ENCODE data around the gene SIGLEC14.

- no peak for TF ChIP-seq POLR2A (IDR thresholded peaks at IDR 0.05)
- TF ChIP-seq, protein P1, sequence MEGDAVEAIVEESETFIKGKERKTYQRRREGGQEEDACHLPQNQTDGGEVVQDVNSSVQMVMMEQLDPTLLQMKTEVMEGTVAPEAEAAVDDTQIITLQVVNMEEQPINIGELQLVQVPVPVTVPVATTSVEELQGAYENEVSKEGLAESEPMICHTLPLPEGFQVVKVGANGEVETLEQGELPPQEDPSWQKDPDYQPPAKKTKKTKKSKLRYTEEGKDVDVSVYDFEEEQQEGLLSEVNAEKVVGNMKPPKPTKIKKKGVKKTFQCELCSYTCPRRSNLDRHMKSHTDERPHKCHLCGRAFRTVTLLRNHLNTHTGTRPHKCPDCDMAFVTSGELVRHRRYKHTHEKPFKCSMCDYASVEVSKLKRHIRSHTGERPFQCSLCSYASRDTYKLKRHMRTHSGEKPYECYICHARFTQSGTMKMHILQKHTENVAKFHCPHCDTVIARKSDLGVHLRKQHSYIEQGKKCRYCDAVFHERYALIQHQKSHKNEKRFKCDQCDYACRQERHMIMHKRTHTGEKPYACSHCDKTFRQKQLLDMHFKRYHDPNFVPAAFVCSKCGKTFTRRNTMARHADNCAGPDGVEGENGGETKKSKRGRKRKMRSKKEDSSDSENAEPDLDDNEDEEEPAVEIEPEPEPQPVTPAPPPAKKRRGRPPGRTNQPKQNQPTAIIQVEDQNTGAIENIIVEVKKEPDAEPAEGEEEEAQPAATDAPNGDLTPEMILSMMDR (IDR thresholded peaks at IDR 0.05), result no peak
Measured at GRCh38 chr19:51593138-51593890, 53.3 kb downstream of the SIGLEC14 start.
